Upper lobe of right lung (tissue), 1 donor: ENCODE results near the gene SLC22A13. TPM values are rescaled to one million over a fixed set of nuclear protein-coding genes. Genes with fewer than 3 reads are reported as not detected.

Experiments used
- ATAC-seq: fragments of 200-7000 bp; cut with Tn5 transposase; one replicate; pipeline ENCODE4 v1.9.1; 2020; ENCODE audit warnings: mild to moderate bottlenecking, moderate library complexity
- DNase-seq: peaks from one replicate; pipeline ENCODE4 v3.0.0-alpha.2; 2020
- H3K27ac ChIP-seq: fragments of 200-600 bp; one replicate; pipeline ENCODE4 v1.8.0; 2022
- H3K27me3 ChIP-seq: fragments of 200-600 bp; one replicate; pipeline ENCODE4 v1.8.0; 2022; ENCODE audit warnings: mild to moderate bottlenecking
- H3K36me3 ChIP-seq: fragments of 200-600 bp; one replicate; pipeline ENCODE4 v1.8.0; 2022
- H3K4me1 ChIP-seq: fragments of 200-600 bp; one replicate; pipeline ENCODE4 v1.8.0; 2022
- H3K4me3 ChIP-seq: fragments of 200-600 bp; one replicate; pipeline ENCODE4 v1.8.0; 2022; ENCODE audit warnings: mild to moderate bottlenecking
- H3K9me3 ChIP-seq: fragments of 200-600 bp; one replicate; pipeline ENCODE4 v1.8.0; 2022
- CTCF ChIP-seq: fragments of 200-600 bp; IDR thresholded peaks from one replicate; pipeline ENCODE4 v1.8.0; 2022; ENCODE audit warnings: antibody characterized with exemption
- intact Hi-C: fragments of 100-400 bp; cut with DNase I; formaldehyde crosslinking; loops from one replicate; pipeline ENCODE4 v1.11.0; 2022
- total RNA-seq: library from RNA; stranded (reverse); fragmentation: NEBNext Ultra II Directional; extraction: Animal tissue kit (Norgen Biotek cat#: 25700); gene quantifications from one replicate; pipeline ENCODE4 v1.2.1, GENCODE V29; 2021
- donor health status: DM: no; HTN: yes; CAD: no; lungs with severe emphysema.

The SLC22A13 gene
- total RNA-seq, 1 donor from 2014 or later = 0.41 TPM

DNA sequence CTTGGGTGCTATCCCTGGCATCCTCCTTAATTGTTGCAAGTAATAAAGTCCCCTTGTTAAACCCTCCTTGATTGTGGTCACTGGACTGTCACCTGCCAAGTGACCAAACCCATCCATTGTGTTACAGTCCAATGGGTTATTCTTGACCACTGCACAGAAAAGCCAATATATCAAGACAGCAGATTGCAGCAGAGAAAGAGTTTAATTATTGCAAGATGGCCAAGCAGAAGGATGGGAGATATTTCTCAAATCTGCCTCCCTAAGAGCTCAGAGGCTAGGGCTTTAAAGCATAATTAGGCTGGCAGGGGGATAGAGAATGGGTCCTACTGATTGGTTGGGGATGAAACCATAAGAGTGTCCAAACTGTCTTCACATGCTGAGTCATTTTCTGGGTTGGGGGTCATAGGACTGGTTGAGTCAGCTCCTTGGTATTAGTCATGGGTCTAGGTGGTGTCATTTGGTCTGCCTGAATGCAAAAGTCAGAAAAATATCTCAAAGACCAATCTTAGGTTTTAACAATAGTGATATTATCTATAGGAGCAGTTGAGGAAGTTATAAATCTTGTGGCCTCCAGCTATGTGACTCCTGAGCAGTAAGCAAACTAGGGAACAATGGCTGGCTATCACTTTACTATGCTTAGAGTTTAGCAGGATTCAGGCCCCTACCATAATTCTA is 61.9 kb downstream of the SLC22A13 start:
- H3K4me3 ChIP-seq = no peak overlapping the region
- ATAC-seq (no peak), DNase-seq (no peak)
- H3K36me3 ChIP-seq = no peaks in the 10 kb centered on the region
- H3K27me3 ChIP-seq = no peaks in the 10 kb centered on the region
- intact Hi-C loops = no loop called here
- no peak overlapping the region for H3K27ac ChIP-seq
- H3K4me1 ChIP-seq = no peaks in the 10 kb centered on the region
- TF ChIP-seq CTCF = no peak
- H3K9me3 ChIP-seq = no peaks in the 10 kb centered on the region

Other genes starting within 250 kb of the SLC22A13 start
- 32.2 TPM for gene PLCD1, start 236.2 kb upstream of the SLC22A13 start, total RNA-seq
- gene DLEC1, start 226.6 kb upstream of the SLC22A13 start, total RNA-seq = 2.7 TPM
- 81.7 TPM for gene ACAA1, start 128.7 kb upstream of the SLC22A13 start, total RNA-seq
- 70.2 TPM for gene MYD88, start 127.2 kb upstream of the SLC22A13 start, total RNA-seq
- 32.7 TPM for gene OXSR1, start 100.3 kb upstream of the SLC22A13 start, total RNA-seq
- gene SLC22A14, start 16.5 kb downstream of the SLC22A13 start, total RNA-seq = 0.20 TPM
- gene XYLB, start 81.0 kb downstream of the SLC22A13 start, total RNA-seq = 3.1 TPM
- 6.6 TPM for gene ACVR2B, start 188.1 kb downstream of the SLC22A13 start, total RNA-seq
- gene EXOG, start 230.5 kb downstream of the SLC22A13 start, total RNA-seq = 10.7 TPM